ENCODE results near the gene NEDD4. TPM values are rescaled to one million over a fixed set of nuclear protein-coding genes. Genes with fewer than 3 reads are reported as not detected.

Gene NEDD4
- polyA plus RNA-seq, 3 donors = 1.2 to 3.8 (median 1.3) TPM

- WGBS (ENCODE audit: insufficient coverage) = 78% methylated on average over 2 of the region's 4 CpGs
- TF ChIP-seq CTCF (IDR thresholded peaks at IDR 0.05) = no peak
- Mint-ChIP-seq H3K36me3 (no peaks in the 10 kb centered on the region), H3K27me3 (ENCODE audit: low read depth in 3 of 3) (peaks cover 0 to 3% (median 2%) of the 10 kb centered on the region in 3 donors), H3K4me1 (no peaks in the 10 kb centered on the region), H3K4me3 (no peak overlapping the region), H3K9me3 (peaks cover 7 to 16% (median 13%) of the 10 kb centered on the region in 7 donors), H3K27ac (no peak overlapping the region)
- Histone ChIP-seq H3K4me3 (replicated peaks in 1 of 3; ENCODE audit: low read depth in 2 of 3, low read length in 3 of 3) (no peak overlapping the region), H3K36me3 (replicated peaks in 1 of 2; ENCODE audit: control insufficient read depth in 1 of 2, insufficient read depth in 2 of 2, low read length in 2 of 2) (no peaks in the 10 kb centered on the region), H3K4me2 (replicated peaks; ENCODE audit: extremely low read depth, low read length, poor library complexity, severe bottlenecking) (no peak overlapping the region), H3K27me3 (ENCODE audit: control insufficient read depth in 2 of 2, insufficient read depth in 2 of 2, low read length in 2 of 2) (no peaks in the 10 kb centered on the region), H3K4me1 (ENCODE audit: control insufficient read depth in 1 of 2, insufficient read depth in 2 of 2, low read length in 2 of 2) (no peaks in the 10 kb centered on the region), H2AFZ (ENCODE audit: insufficient read depth, low read depth, low read length, poor library complexity, severe bottlenecking) (no peak overlapping the region), H3K9me3 (replicated peaks in 1 of 2; ENCODE audit: control insufficient read depth in 1 of 2, insufficient read depth in 1 of 2, low read length in 2 of 2) (peaks cover 6 to 16% of the 10 kb centered on the region in 2 donors), H3K9ac (ENCODE audit: insufficient read depth, low read length, poor library complexity, severe bottlenecking) (no peak overlapping the region), H3K79me2 (ENCODE audit: insufficient read depth, low read length) (no peaks in the 10 kb centered on the region), H4K20me1 (ENCODE audit: insufficient read depth, low read length) (no peaks in the 10 kb centered on the region), H3K27ac (ENCODE audit: low read depth in 1 of 2, low read length in 2 of 2) (no peak overlapping the region)
- no peak for DNase-seq
- intact Hi-C loops (cut with micrococcal nuclease) = no loop called here
Measured at GRCh38 chr15:55796321-55796965, 197.0 kb downstream of the NEDD4 start.

- H3K36me3 ChIP-seq (replicated peaks in 1 of 2; ENCODE audit: control insufficient read depth in 1 of 2, insufficient read depth in 2 of 2, low read length in 2 of 2) = no peaks in the 10 kb centered on the region
- H3K27ac ChIP-seq (ENCODE audit: low read depth in 1 of 2, low read length in 2 of 2) = no peak overlapping the region
- Mint-ChIP-seq H3K4me1 (no peaks in the 10 kb centered on the region), H3K4me3 (no peak overlapping the region), H3K27me3 (ENCODE audit: low read depth in 3 of 3) (peaks cover 0 to 3% (median 1%) of the 10 kb centered on the region in 3 donors), H3K27ac (peak overlapping the region in 1 of 7 donors; percentile 34), H3K9me3 (peaks cover 7 to 24% (median 13%) of the 10 kb centered on the region in 7 donors), H3K36me3 (no peaks in the 10 kb centered on the region)
- peaks cover 6 to 16% of the 10 kb centered on the region in 2 donors for H3K9me3 ChIP-seq (replicated peaks in 1 of 2; ENCODE audit: control insufficient read depth in 1 of 2, insufficient read depth in 1 of 2, low read length in 2 of 2)
- H3K9ac ChIP-seq (ENCODE audit: insufficient read depth, low read length, poor library complexity, severe bottlenecking) = no peak overlapping the region
- no peak for TF ChIP-seq CTCF (IDR thresholded peaks at IDR 0.05)
- H4K20me1 ChIP-seq (ENCODE audit: insufficient read depth, low read length) = no peaks in the 10 kb centered on the region
- no peaks in the 10 kb centered on the region for H3K27me3 ChIP-seq (ENCODE audit: control insufficient read depth in 2 of 2, insufficient read depth in 2 of 2, low read length in 2 of 2)
- H3K4me3 ChIP-seq (replicated peaks in 1 of 3; ENCODE audit: low read depth in 2 of 3, low read length in 3 of 3) = no peak overlapping the region
- H3K4me2 ChIP-seq (replicated peaks; ENCODE audit: extremely low read depth, low read length, poor library complexity, severe bottlenecking) = no peak overlapping the region
- H3K4me1 ChIP-seq (ENCODE audit: control insufficient read depth in 1 of 2, insufficient read depth in 2 of 2, low read length in 2 of 2) = no peaks in the 10 kb centered on the region
- H2AFZ ChIP-seq (ENCODE audit: insufficient read depth, low read depth, low read length, poor library complexity, severe bottlenecking) = no peak overlapping the region
- no peaks in the 10 kb centered on the region for H3K79me2 ChIP-seq (ENCODE audit: insufficient read depth, low read length)
- intact Hi-C loops (cut with micrococcal nuclease) = no loop called here
- no peak for DNase-seq
Measured at GRCh38 chr15:55795031-55795430, 198.4 kb downstream of the NEDD4 start.
